MM.1S (cell line): ENCODE results near the gene NCF1.
"Not testable (repeated sequence)": the region's sequence is repeated elsewhere in the genome, so short reads cannot be mapped to it uniquely, and the experiment has no call there.

Experiments used
- EZH2 ChIP-seq: fragments of 300-600 bp; sonication (generic); optimal IDR thresholded peaks from 2 replicates; pipeline ENCODE3; 2017; ENCODE audit warnings: low read depth, mild to moderate bottlenecking, antibody characterized with exemption, low read length, mixed read lengths
- EZH2phosphoT487 ChIP-seq: fragments of 300-600 bp; sonication (generic); IDR thresholded peaks from 2 replicates; pipeline ENCODE4 v1.6.1; 2018; ENCODE audit warnings: antibody characterized with exemption, low read length
- TF ChIP-seq, protein P1 (sequence below): fragments of 300-600 bp; sonication (generic); IDR thresholded peaks from 2 replicates; pipeline ENCODE4 v1.5.1; 2016; ENCODE audit warnings: antibody characterized with exemption, low read length, mixed read lengths

DNA sequence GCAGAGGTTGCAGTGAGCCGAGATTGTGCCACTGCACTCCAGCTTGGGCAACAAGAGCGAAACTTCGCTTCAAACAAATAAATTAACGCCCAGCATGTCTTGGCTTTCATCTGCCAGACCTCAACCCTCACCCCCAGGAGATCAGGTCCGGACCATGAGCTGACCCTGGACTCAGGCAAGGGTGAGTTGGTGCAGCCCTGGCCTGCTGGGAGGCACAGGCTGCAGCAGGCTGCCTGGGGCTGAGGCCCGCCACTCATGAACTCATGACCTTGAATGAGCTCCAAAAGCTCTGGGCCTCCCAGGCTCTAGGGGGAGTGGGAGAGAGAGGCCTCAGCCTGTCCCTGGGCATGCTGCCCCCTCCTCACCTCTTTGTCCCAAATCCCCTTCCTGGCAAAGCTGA is 1.7 kb upstream of the NCF1 start:
- TF ChIP-seq, protein P1, sequence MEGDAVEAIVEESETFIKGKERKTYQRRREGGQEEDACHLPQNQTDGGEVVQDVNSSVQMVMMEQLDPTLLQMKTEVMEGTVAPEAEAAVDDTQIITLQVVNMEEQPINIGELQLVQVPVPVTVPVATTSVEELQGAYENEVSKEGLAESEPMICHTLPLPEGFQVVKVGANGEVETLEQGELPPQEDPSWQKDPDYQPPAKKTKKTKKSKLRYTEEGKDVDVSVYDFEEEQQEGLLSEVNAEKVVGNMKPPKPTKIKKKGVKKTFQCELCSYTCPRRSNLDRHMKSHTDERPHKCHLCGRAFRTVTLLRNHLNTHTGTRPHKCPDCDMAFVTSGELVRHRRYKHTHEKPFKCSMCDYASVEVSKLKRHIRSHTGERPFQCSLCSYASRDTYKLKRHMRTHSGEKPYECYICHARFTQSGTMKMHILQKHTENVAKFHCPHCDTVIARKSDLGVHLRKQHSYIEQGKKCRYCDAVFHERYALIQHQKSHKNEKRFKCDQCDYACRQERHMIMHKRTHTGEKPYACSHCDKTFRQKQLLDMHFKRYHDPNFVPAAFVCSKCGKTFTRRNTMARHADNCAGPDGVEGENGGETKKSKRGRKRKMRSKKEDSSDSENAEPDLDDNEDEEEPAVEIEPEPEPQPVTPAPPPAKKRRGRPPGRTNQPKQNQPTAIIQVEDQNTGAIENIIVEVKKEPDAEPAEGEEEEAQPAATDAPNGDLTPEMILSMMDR: not testable (repeated sequence)
- not testable (repeated sequence) for TF ChIP-seq EZH2, EZH2phosphoT487
